BLaER1 (cell line): ENCODE data around the gene SYNRG.

Source experiments
- H3K27ac ChIP-seq: shearing (Covaris generic); formaldehyde crosslinking; 2 replicates; pipeline ENCODE4 v1.8.1; 2022
- H3K27me3 ChIP-seq: shearing (Covaris generic); formaldehyde crosslinking; 2 replicates; pipeline ENCODE4 v1.8.1; 2022
- H3K36me3 ChIP-seq: shearing (Covaris generic); formaldehyde crosslinking; 2 replicates; pipeline ENCODE4 v1.8.1; 2022
- H3K4me1 ChIP-seq: shearing (Covaris generic); formaldehyde crosslinking; 2 replicates; pipeline ENCODE4 v1.8.1; 2022
- H3K4me2 ChIP-seq: shearing (Covaris generic); formaldehyde crosslinking; 2 replicates; pipeline ENCODE4 v1.8.1; 2022
- H3K4me3 ChIP-seq: shearing (Covaris generic); formaldehyde crosslinking; 2 replicates; pipeline ENCODE4 v1.8.1; 2022
- H3K9ac ChIP-seq: shearing (Covaris generic); formaldehyde crosslinking; 2 replicates; pipeline ENCODE4 v1.8.1; 2022
- H3K9me3 ChIP-seq: shearing (Covaris generic); formaldehyde crosslinking; 2 replicates; pipeline ENCODE4 v1.8.1; 2022
- H4K20me1 ChIP-seq: shearing (Covaris generic); formaldehyde crosslinking; 2 replicates; pipeline ENCODE4 v1.8.1; 2022
- Cebpa-rat ChIP-seq: shearing (Covaris generic); IDR thresholded peaks from 2 replicates; pipeline ENCODE4 v1.8.1; 2022

SYNRG gene

DNA sequence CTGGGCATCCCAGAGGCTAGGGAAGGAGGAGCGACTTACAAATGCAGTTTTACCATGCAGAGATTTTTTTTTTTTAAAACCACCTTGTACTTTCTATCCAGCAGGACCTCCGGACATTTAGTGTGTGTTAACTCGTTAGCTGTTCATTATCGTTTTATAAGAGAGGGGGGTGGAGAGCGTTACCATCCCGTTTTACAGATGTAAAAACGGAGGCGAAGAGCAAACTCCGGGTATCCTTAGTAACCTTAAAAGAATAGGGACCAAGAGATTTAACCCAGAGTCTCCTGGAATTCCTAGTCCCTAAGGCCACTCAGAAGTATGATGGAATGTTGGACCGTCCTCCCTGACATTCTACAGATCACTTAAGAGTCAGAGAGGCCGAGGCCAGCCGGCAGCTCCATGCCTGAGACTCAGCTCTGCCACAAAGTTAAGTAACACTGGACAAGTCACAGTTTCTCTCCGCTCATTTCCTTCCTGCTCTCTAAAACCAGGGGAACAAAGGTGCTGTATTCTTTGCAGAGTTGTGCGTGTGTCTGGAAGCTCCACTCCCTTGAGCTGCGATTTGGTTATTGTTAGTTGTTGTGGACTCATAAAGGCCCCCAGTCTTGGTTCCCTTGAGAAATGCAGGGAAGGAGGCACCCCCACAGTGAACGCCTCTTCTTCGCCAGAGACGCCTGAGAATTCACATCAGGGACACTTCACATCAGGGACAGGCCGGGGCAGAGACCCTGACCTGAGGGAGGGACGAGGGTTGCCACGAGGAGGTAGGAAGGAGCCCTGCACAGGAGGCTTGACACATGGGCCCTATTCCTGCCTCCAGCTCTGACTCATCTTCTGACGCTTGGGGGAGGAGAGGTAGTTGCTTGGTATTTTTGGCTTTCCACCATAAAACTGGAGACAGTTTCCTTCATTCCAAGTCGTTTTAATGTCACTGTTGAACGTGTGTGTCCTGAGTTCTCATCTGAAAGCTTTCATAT is 118.3 kb downstream of the SYNRG start:
- peak overlapping the region; percentile 78 for H3K9ac ChIP-seq
- H3K4me2 ChIP-seq = peak overlapping the region; percentile 96
- H4K20me1 ChIP-seq = peaks cover 58% of the 10 kb centered on the region
- peak overlapping the region; percentile 72 for H3K27ac ChIP-seq
- H3K27me3 ChIP-seq = peaks cover 8% of the 10 kb centered on the region; the same call in 1 of the 2 replicates
- no peaks in the 10 kb centered on the region for H3K36me3 ChIP-seq
- peak overlapping the region; percentile 79 for H3K4me3 ChIP-seq
- H3K9me3 ChIP-seq = no peaks in the 10 kb centered on the region
- peaks cover 64% of the 10 kb centered on the region for H3K4me1 ChIP-seq
- TF ChIP-seq Cebpa-rat = no peak

DNA sequence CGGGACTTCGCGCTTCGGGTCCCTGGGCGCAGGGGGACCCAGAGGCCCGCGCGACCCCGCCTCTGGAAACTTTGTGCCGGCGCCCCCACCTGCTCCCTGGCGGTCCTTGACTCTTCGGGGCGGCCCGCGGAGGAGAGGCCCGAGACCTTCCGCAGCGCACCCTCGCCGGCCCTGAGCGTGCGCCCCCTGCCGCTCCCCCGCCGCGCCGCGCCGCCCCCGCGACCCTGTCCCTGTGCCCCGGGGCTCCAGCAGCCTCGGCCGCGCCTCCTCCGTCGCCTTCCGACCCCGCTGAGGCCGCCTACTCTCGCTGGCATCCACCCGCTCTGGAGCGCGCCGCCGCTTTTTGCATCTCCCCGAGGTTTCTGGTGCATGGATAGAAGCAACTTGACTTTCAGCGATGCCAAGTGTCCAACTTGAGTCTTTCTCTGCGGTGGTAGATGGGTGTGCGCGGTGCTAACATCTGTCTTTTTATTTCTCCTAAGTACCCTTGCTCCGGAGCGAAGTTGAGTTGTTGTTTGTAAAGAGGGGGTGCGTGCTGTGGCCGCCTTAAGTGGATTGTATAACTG is 119.1 kb downstream of the SYNRG start:
- Histone ChIP-seq H3K9ac (peak overlapping the region; percentile 78), H3K4me2 (peak overlapping the region; percentile 96), H3K9me3 (no peaks in the 10 kb centered on the region), H3K27me3 (peaks cover 8% of the 10 kb centered on the region; the same call in 1 of the 2 replicates), H4K20me1 (peaks cover 50% of the 10 kb centered on the region), H3K27ac (peak overlapping the region; percentile 72), H3K4me3 (peak overlapping the region; percentile 79), H3K36me3 (no peaks in the 10 kb centered on the region), H3K4me1 (peaks cover 62% of the 10 kb centered on the region)
- TF ChIP-seq Cebpa-rat = no peak

DNA sequence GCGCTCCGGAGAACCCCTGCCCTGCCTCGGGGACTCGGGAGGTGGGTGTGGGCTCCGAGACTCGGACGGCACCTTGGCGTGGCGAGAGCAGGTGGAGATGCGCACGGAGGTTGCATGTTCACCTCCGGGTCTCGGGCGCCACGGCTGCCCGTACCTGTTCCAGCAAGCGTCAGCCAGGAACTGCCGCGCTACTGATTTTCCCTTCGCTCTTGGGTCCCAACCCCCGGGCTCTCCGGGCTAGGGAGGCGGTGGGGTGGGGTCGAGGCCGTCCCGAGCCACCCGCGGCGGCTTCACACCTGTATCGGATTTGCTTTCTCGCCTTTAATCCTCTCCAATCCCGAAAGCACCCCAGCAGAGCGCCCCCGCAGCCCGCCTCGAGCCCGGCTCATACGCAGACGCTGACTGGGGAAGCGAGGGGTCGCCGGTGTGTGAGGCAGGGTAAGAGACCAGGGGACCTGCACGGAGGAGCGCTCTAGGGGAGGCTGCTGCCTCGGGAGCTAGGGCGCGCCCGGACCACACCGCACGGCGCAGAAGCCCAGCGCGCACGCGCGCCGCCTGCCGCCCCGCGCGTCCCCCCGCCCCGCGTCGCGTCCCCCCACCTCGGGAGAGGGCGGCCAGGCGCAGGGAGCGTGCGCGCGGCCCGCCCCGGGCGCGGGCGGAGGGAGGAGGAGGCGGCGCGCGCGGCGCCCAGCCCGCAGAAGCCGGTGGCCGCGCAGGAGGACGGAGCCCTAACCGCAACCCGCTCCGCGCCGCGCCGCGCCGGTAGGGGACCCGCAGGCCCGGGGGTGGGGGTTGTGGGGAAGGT is 119.8 kb downstream of the SYNRG start, which contains the start of gene DUSP14:
DUSP14 (plus strand) TSS at position 695 of the 805 bp plus-strand sequence. CDS start 22,382 bp downstream, outside the sequence.
- Histone ChIP-seq H3K4me1 (peaks cover 59% of the 10 kb centered on the region), H4K20me1 (peaks cover 43% of the 10 kb centered on the region), H3K27ac (peak within 1 kb of the TSS; percentile 74), H3K9me3 (no peaks in the 10 kb centered on the region), H3K9ac (peak within 1 kb of the TSS; percentile 82), H3K27me3 (peaks cover 8% of the 10 kb centered on the region; the same call in 1 of the 2 replicates), H3K4me3 (peak within 1 kb of the TSS; percentile 79), H3K36me3 (no peaks in the 10 kb centered on the region), H3K4me2 (peak within 1 kb of the TSS; percentile 97)
- no peak for TF ChIP-seq Cebpa-rat

DNA sequence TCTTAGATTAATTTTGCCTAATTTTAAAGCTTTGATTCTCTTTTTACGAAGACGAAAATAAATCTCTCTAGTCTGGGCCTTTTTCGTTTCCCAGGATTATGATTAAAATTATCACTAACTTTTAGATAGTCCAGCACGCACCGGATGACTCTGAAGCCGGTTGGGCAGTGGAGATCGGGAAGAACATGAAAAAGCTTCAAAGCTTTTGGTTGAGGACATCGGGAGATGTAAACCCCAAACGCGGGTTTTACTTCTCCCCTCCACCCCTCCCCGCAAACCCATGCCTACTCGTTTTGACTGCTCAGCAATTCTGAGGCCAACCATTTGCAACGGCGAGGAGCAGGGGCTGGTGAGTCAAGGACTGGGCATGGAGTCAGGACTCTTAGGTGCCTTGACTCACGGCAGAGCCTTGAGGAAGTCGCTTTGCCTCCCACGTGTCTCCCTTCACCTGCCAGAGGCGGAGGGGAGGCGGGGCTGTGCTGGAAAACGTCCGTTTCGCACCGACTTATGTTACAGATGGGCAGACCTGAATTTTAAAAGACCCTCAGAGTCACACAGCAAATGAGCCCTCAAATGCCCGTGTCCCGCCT is 120.5 kb downstream of the SYNRG start:
- no peak for TF ChIP-seq Cebpa-rat
- H3K27ac ChIP-seq = peak overlapping the region; percentile 74
- H3K4me3 ChIP-seq = peak overlapping the region; percentile 79
- peaks cover 8% of the 10 kb centered on the region; the same call in 1 of the 2 replicates for H3K27me3 ChIP-seq
- H3K4me1 ChIP-seq = peaks cover 59% of the 10 kb centered on the region
- H3K36me3 ChIP-seq = no peaks in the 10 kb centered on the region
- peak overlapping the region; percentile 97 for H3K4me2 ChIP-seq
- H3K9me3 ChIP-seq = no peaks in the 10 kb centered on the region
- H3K9ac ChIP-seq = peak overlapping the region; percentile 82
- H4K20me1 ChIP-seq = peaks cover 36% of the 10 kb centered on the region

DNA sequence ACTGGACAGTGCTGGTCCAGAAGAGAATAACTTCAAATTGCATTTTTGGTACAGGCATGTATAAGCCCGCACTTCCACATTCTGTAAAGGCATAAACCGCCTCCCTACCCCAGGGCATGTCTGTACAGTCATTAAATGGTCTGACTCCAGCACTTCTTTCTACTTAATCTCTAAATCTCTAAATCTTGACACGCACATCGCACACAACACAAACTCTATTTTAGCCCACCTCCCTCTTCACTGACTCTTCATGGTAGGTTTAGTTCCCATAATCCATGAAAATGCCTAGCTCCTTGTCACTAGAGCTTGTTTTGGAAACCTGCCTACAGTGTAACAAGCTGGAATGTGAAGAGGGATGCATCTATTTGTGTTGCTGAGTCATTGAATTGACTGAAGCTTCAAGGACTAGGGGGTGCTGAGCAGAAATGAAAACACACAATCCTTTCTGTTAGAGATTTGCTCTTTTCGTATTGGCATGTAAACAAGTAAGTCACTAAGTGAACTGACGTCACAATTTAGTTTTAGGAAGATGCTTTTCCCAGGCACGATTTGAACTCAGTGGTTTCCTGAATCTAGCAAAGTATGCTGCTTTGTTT is 121.1 kb downstream of the SYNRG start:
- Histone ChIP-seq H4K20me1 (peaks cover 30% of the 10 kb centered on the region), H3K4me1 (peaks cover 59% of the 10 kb centered on the region), H3K27ac (no peak overlapping the region), H3K4me2 (peak overlapping the region; percentile 97), H3K27me3 (peaks cover 8% of the 10 kb centered on the region; the same call in 1 of the 2 replicates), H3K9ac (no peak overlapping the region), H3K4me3 (0 out of 2 replicates have a peak overlapping the region, but pooled peaks have one; percentile 79), H3K36me3 (no peaks in the 10 kb centered on the region), H3K9me3 (no peaks in the 10 kb centered on the region)
- TF ChIP-seq Cebpa-rat = no peak

DNA sequence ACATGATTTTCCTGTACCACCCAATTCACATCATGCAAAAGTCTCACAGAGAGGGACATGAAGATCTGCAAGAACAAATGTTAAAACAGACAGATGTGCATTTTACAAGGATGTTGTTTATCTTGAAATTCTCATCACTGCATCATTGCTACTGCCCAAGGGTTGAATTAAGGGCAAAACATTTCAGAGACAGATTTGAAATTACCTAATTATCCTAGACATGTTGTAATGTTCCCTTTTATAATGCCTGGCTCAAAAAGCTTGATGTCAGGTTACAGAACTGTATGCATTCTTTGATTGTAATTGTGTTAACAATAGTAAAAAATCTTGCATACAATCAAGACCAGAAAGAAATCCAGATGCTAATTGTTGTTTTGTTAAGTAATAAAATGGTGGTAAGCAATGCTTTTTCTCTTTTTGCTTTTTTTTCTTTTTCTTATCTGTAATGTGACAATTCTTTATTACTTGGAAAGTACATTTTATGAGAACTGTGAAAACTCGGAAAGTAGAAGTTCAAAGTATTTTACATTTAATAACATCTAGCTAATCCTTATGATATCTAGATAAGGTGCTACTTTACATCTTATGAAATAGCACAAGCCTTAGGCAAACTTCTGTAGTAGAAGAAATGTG is 123.2 kb downstream of the SYNRG start:
- H3K4me3 ChIP-seq = no peak overlapping the region
- H3K9ac ChIP-seq = no peak overlapping the region
- H3K4me2 ChIP-seq = no peak overlapping the region
- H4K20me1 ChIP-seq = peaks cover 9% of the 10 kb centered on the region
- no peak for TF ChIP-seq Cebpa-rat
- H3K36me3 ChIP-seq = no peaks in the 10 kb centered on the region
- H3K9me3 ChIP-seq = no peaks in the 10 kb centered on the region
- H3K4me1 ChIP-seq = peaks cover 55% of the 10 kb centered on the region
- peaks cover 8% of the 10 kb centered on the region; the same call in 1 of the 2 replicates for H3K27me3 ChIP-seq
- no peak overlapping the region for H3K27ac ChIP-seq

DNA sequence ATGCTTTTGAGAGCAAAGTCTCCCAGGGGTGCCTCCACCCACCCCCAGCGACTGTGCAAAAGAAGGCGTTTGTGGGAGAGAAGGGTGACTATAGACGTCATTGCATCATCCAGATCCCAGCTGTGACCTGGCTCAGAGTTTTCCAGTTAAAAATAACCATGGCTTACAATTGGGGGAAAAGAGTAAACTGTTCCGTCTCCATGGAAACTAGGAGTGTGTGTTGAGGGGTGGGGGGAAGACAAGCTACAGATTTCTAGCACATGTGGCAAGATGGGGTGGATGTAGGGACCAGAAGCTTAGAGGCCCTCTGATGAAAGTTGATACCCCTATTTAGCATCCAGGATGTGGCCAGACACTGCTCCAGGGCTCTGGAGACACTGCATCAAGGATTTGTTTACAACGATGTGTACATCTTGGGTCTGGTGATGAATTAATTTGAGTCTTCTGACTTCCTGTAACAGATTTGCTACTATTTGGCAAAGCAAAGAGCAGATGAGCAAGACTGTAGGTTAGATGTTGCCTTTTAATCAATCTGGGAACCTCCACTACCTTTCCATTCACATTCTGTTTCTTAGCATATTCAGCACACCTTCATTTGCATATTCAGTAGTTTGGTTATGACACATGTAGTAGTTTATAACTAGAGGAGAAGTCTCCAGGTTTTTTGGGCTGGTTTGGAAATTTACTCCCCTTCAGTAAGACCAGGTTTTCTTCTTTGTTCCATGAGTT is 125.7 kb downstream of the SYNRG start:
- Histone ChIP-seq H3K4me1 (peaks cover 40% of the 10 kb centered on the region), H3K36me3 (peaks cover 24% of the 10 kb centered on the region), H3K27me3 (no peaks in the 10 kb centered on the region; the same call in 1 of the 2 replicates), H3K4me2 (peak overlapping the region; percentile 65), H3K9me3 (no peaks in the 10 kb centered on the region), H3K4me3 (no peak overlapping the region), H4K20me1 (no peaks in the 10 kb centered on the region), H3K9ac (no peak overlapping the region), H3K27ac (peak overlapping the region; percentile 15)
- peak; percentile 72 for TF ChIP-seq Cebpa-rat

DNA sequence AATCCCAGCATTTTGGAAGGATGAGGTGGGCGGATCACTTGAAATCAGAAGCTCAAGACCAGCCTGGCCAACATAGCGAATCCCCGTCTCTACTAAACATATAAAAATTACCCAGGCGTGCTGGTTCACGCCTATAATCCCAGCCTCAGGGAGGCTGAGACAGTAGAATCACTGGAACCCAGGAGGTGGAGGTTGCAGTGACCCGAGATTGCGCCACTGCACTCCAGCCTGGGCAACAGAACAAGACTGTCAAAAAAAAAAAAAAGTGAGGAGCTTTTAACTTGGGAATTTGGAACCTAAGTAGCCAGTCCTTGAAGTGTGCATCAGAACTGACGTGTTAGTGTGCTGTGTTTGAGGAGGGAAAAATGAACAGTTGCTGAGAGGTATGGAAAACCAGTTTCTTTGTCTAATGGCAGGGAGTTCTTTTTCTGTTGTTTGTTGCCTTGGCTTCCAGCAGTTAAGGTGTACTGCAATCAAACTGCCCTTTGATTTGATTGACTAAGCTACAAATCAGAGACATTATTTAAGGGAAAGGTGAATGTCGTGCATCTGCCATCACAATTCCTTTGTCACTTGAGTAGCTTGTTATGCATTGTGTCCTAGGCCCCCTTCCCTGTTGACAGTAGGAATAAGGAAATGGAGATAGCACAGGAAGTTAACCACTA is 128.1 kb downstream of the SYNRG start:
- Histone ChIP-seq H3K36me3 (peaks cover 47% of the 10 kb centered on the region), H4K20me1 (no peaks in the 10 kb centered on the region), H3K27ac (no peak overlapping the region), H3K9ac (no peak overlapping the region), H3K27me3 (no peaks in the 10 kb centered on the region), H3K4me3 (no peak overlapping the region), H3K9me3 (no peaks in the 10 kb centered on the region), H3K4me1 (peaks cover 34% of the 10 kb centered on the region), H3K4me2 (no peak overlapping the region)
- TF ChIP-seq Cebpa-rat = no peak
